GM18508 (cell line): ENCODE results near the gene OXCT2.
"Not testable (repeated sequence)": the region's sequence is repeated elsewhere in the genome, so short reads cannot be mapped to it uniquely, and the experiment has no call there.

Experiments
- ATAC-seq: cut with Tn5 transposase; IDR thresholded peaks from one replicate; pipeline ENCODE4 v1.9.1; 2021; ENCODE audit warnings: moderate number of reproducible peaks; ENCODE audit not compliant: insufficient read depth, unreplicated experiment

OXCT2 gene

DNA sequence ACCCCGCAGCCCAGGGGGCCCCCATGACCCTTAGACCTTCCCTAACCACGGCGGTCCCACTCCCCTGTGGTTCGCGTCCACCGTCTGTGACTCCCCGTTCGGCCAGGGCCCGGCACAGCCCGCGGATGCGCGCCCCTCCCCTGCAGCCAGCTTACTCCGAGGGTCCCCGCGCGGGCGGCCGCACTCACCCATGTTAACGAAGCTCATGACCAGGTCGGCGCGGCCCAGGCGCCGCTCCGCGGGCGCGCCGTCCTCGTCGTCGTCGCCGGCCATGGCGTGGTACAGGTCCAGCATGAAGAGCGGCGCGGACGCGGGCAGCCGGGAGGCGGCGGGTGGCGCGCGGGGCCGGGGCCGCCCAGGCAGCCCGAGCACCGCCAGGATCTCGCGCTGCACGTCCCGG is 16.8 kb upstream of the OXCT2 start:
- not testable (repeated sequence) for ATAC-seq

GRCh38 chr1:39787468-39787867 is 16.3 kb upstream of the OXCT2 start:
- no peak for ATAC-seq

- not testable (repeated sequence) for ATAC-seq
These were observed 15.9 kb upstream of the OXCT2 start for GRCh38 chr1:39787108-39787375.

- not testable (repeated sequence) for ATAC-seq
These were observed 15.4 kb upstream of the OXCT2 start for GRCh38 chr1:39786303-39787107.

- ATAC-seq, result not testable (repeated sequence)
These were observed 11.5 kb upstream of the OXCT2 start for GRCh38 chr1:39782685-39783084.

GRCh38 chr1:39782103-39782502 is 11.0 kb upstream of the OXCT2 start:
- ATAC-seq, result no peak

DNA sequence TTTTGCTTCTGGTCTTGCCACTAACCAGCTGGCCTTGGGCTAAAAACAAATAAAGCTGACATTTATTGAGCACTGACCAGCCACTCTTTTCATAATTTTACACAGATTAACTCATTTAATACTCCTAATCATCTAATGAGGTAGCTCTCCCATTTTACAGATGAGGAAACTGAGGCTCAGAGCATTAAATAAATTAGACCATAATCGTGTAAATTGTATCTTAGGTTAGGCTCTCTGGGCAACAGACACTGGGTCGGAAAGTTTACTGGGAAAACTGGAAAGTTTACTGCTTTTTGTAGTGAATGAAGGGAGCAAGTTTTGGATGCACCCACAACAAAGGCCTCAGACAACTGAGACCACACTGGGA is 10.2 kb upstream of the OXCT2 start:
- no peak for ATAC-seq

- no peak for ATAC-seq
These were observed 8.7 kb upstream of the OXCT2 start for GRCh38 chr1:39779821-39780220.

DNA sequence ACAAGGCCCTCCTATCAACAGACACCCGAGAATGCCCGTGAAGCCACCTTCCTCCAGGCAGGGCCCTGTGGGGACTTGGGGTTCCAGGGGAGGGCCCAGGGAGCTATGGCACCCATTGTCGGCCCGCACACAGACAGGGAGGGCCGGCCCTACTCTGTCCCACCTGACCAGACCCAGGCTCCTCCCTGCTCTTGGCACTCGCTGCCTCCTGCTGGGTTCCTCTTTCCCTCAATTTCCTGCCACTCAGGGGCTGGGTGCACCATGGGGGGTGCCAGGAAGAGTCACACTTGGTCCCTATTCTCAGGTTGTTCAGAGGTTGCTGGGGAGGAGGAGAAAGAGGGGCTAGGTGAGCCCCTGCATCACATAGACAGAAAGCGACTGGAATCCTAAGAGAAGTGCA is 8.0 kb upstream of the OXCT2 start:
- no peak for ATAC-seq

- not testable (repeated sequence) for ATAC-seq
These were observed 7.4 kb upstream of the OXCT2 start for GRCh38 chr1:39778463-39779099.

GRCh38 chr1:39777896-39778295 is 6.7 kb upstream of the OXCT2 start:
- ATAC-seq, result not testable (repeated sequence)

DNA sequence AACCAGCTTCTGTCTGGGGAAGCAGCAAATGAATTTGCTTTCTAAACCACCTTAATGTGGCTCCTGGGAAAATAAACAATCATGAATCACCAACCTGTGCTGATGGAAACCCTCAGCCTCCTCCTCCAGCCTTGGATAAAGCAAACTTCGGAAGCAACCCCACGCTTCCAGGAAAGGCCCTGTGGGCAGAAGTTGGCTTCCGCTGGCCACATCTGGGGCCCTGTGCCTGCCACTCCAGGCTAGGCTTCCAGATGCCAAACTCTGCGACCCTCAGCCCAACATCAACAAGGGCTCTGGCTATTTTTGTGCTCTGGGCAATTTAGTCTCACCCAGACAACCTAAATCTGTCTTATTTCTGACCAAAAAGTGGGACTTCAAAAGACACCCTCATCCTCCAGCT is 6.2 kb upstream of the OXCT2 start:
- ATAC-seq, result no peak

DNA sequence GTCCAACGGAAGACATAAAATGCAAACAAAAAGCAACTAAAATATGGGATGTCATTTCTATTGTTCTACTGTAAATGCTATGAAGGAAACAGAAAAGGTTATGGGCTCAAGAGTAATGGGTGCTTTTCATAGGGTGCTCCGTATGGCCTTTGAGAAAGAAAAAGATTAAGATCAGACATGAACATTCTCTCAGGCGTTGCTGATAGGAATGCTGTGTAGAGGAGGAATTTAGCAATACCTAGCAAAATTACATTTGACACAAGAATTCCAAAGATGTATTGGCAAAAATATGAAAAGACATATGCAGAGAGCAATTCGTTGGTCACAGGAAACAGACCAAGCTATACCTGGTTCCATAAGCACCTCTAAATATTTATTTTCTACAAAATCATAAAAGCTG is 5.7 kb upstream of the OXCT2 start:
- ATAC-seq, result no peak

GRCh38 chr1:39776400-39776713 is 5.2 kb upstream of the OXCT2 start:
- no peak for ATAC-seq

- not testable (repeated sequence) for ATAC-seq
These were observed 4.7 kb upstream of the OXCT2 start for GRCh38 chr1:39775676-39776399.

GRCh38 chr1:39775141-39775540 is 4.0 kb upstream of the OXCT2 start:
- ATAC-seq, result not testable (repeated sequence)

DNA sequence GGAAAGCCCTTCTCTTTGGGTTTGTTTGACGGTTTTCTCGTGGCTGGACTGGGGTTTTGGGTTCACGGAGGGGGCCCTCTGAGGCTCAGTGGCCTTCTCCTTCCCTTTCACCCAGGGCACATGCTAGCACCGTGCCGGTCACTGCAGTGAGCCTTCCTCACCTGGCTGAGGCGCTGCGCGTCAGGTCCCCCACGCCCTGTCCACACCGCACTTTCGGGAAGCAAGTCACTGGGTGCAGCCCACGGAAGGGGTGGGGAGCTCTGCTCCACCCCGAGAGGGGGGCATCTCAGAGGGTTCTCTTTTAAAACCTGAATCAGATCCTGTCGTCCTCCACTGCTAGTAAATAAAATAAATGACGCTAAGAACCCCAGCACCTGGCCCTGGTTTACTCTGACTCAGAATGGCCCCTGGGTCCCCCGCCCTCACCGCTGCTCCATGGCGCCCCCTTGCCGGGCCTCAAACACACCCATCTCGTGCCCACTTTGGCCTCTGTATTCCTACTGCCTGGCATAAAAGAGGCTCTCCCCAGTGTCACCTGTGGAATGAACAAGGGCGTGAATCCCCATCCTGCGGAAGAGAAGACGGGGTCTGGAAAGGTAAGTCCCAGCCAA is 2.3 kb upstream of the OXCT2 start:
- not testable (repeated sequence) for ATAC-seq

GRCh38 chr1:39770100-39771021 is 787 bp downstream of the OXCT2 start:
- ATAC-seq, result not testable (repeated sequence)

GRCh38 chr1:39769502-39769901 is 1.6 kb downstream of the OXCT2 start:
- ATAC-seq, result not testable (repeated sequence)

DNA sequence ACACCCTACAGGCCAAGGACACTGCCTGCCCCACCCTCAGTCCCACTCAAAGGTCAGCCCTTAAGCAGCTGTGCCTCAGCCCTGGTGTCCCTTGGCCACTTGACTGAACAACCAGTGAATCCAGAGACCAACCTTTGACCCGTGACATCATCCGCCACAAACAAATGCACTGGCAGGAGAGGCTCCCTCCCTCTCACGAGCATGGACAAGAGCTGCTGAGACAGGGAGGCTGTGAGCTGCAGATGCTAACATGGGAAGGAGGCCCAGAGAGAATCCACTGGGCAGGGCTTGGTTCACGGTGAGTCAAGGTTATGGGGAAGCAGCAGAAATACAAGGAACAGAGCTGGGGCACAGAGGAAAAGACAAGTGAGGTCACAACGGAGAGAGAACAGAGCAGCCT is 4.7 kb downstream of the OXCT2 start:
- not testable (repeated sequence) for ATAC-seq
